ENCODE data around the gene SIGLEC1. TPM values are rescaled to one million over a fixed set of nuclear protein-coding genes. Genes with fewer than 3 reads are reported as not detected.

Gene SIGLEC1
- total RNA-seq, 2 experiments from 2014 or later, result 0.03 TPM; not detected in 1

- Mint-ChIP-seq H3K4me3 (peak overlapping the region; percentile 52), H3K27ac (no peak overlapping the region), H3K27me3 (no peaks in the 10 kb centered on the region), H3K36me3 (ENCODE audit: low read depth) (no peaks in the 10 kb centered on the region), H3K9me3 (no peaks in the 10 kb centered on the region), H3K4me1 (peaks cover 15% of the 10 kb centered on the region)
- ChIA-PET CTCF (interaction anchor here (0.7 to 6.3 kb wide), 13 partner anchors 9 to 333 kb away, joined by 3 to 43 read pairs (median 5); partner anchors contain the start of gene ADISSP), POLR2A (interaction anchor here (0.9 to 1.5 kb wide), 3 partner anchors 16 to 103 kb away, joined by 3 to 4 read pairs (median 3); partner anchors contain the start of gene AP5S1)
- DNase-seq, result no peak
These were observed 40.0 kb upstream of the SIGLEC1 start for GRCh38 chr20:3752386-3752759.

GRCh38 chr20:3751675-3752385, 39.4 kb upstream of the SIGLEC1 start:
- H3K4me1 Mint-ChIP-seq, result peaks cover 15% of the 10 kb centered on the region
- no peaks in the 10 kb centered on the region for H3K9me3 Mint-ChIP-seq
- CTCF ChIA-PET, result interaction anchor here (0.6 to 6.3 kb wide), 7 partner anchors 9 to 333 kb away, joined by 3 to 43 read pairs (median 5); partner anchors contain the start of genes ADISSP and AP5S1
- H3K27me3 Mint-ChIP-seq, result no peaks in the 10 kb centered on the region
- POLR2A ChIA-PET, result interaction anchor here (0.7 to 1.4 kb wide), 3 partner anchors 16 to 189 kb away, joined by 3 read pairs; partner anchors contain the start of genes ADISSP and AP5S1
- peak; percentile 63 for DNase-seq
- H3K27ac Mint-ChIP-seq, result no peak overlapping the region
- no peaks in the 10 kb centered on the region for H3K36me3 Mint-ChIP-seq (ENCODE audit: low read depth)
- peak overlapping the region; percentile 52 for H3K4me3 Mint-ChIP-seq

- no peak for DNase-seq
- Mint-ChIP-seq H3K27me3 (no peaks in the 10 kb centered on the region), H3K4me3 (peak overlapping the region; percentile 21), H3K36me3 (ENCODE audit: low read depth) (no peaks in the 10 kb centered on the region), H3K27ac (no peak overlapping the region), H3K9me3 (no peaks in the 10 kb centered on the region), H3K4me1 (peaks cover 15% of the 10 kb centered on the region)
- POLR2A ChIA-PET, result interaction anchor here (0.7 to 1.4 kb wide), 3 partner anchors 17 to 188 kb away, joined by 3 read pairs; partner anchors contain the start of genes ADISSP and AP5S1
- CTCF ChIA-PET, result interaction anchor here (0.6 to 6.3 kb wide), 7 partner anchors 8 to 191 kb away, joined by 3 to 43 read pairs (median 5); partner anchors contain the start of genes ADISSP and AP5S1
These were observed 38.9 kb upstream of the SIGLEC1 start for GRCh38 chr20:3751305-3751674.

DNA sequence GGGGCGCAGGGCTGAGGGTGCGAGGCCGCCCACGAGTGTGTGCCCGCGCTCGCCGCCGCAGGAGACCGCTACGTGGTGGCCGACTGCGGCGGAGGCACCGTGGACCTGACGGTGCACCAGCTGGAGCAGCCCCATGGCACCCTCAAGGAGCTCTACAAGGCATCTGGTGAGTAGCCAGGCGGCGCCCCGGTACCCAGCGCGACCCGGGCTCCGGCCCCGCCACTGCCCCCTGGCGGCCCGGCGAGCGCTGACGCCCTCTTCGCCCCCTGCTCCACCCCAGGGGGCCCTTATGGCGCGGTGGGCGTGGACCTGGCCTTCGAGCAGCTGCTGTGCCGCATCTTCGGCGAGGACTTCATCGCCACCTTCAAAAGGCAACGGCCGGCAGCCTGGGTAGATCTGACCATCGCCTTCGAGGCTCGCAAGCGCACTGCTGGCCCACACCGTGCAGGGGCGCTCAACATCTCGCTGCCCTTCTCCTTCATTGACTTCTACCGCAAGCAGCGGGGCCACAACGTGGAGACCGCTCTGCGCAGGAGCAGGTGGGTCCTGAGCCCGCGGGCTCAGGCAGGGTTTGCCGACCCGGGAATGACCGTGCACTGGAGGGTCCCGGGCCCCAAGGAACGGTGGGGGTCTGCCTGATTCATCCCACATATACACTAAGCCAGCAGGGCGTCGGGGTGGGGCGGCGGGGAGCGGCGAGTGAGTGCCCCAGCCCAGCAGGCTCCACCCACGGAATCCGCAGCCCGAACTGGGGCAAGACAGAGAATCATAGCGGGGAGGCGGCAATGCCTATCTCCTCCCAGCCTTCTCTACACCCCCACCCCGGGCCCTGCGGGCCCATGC, 37.5 kb upstream of the SIGLEC1 start:
- Mint-ChIP-seq H3K27ac (no peak overlapping the region), H3K4me3 (no peak overlapping the region), H3K36me3 (ENCODE audit: low read depth) (no peaks in the 10 kb centered on the region), H3K9me3 (no peaks in the 10 kb centered on the region), H3K27me3 (no peaks in the 10 kb centered on the region), H3K4me1 (peaks cover 19% of the 10 kb centered on the region)
- POLR2A ChIA-PET, result interaction anchor here (1.5 kb wide), 1 partner anchor 71 kb away, joined by 3 read pairs; the partner anchor contains the start of gene AP5S1
- peak; percentile 47 for DNase-seq
- CTCF ChIA-PET, result interaction anchor here (0.5 to 6.3 kb wide), 12 partner anchors 10 to 73 kb away, joined by 3 to 43 read pairs (median 4); partner anchors contain the start of gene ADISSP

DNA sequence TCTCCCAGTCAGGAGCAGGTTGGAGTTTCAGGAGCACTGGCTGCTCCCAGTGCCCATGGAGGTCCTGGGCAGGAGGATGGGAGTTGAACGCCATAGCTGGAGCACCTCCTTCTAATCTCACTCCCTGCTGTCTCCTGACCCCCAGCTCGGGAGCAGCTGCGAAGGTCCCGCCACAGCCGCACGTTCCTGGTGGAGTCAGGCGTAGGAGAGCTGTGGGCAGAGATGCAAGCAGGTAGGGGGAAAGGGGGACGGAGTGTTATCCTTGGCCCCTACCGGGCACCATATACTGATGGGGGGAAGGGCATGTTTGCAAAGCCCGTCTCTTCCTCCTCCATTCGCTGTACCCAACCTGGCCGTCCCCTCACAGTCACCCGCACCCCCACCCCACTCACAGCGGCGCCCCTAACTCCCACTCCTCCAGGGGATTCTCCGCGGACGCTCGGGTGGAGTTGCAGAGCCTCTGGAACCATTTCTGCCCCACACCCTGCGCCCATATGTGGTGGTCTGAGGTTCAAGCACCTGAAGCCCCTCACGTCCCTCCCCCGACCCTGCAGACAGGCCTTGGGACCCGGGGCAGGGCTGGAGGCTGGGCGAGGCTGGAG, 36.8 kb upstream of the SIGLEC1 start:
- peaks cover 7% of the 10 kb centered on the region for H3K27me3 Mint-ChIP-seq
- H3K27ac Mint-ChIP-seq, result no peak overlapping the region
- no peak for DNase-seq
- H3K9me3 Mint-ChIP-seq, result no peaks in the 10 kb centered on the region
- H3K4me1 Mint-ChIP-seq, result peaks cover 26% of the 10 kb centered on the region
- POLR2A ChIA-PET, result interaction anchor here (1.5 kb wide), 1 partner anchor 71 kb away, joined by 3 read pairs; the partner anchor contains the start of gene AP5S1
- CTCF ChIA-PET, result interaction anchor here (0.5 to 1.6 kb wide), 10 partner anchors 9 to 186 kb away, joined by 3 to 10 read pairs (median 4); partner anchors contain the start of gene ADISSP
- no peak overlapping the region for H3K4me3 Mint-ChIP-seq
- H3K36me3 Mint-ChIP-seq (ENCODE audit: low read depth), result no peaks in the 10 kb centered on the region

GRCh38 chr20:3748073-3748472, 35.7 kb upstream of the SIGLEC1 start:
- H3K4me1 Mint-ChIP-seq, result peaks cover 25% of the 10 kb centered on the region
- POLR2A ChIA-PET, result interaction anchor here (1.1 to 1.5 kb wide), 3 partner anchors 12 to 72 kb away, joined by 3 read pairs; partner anchors contain the start of gene AP5S1
- H3K4me3 Mint-ChIP-seq, result no peak overlapping the region
- H3K9me3 Mint-ChIP-seq, result no peaks in the 10 kb centered on the region
- CTCF ChIA-PET, result interaction anchor here (0.9 to 2.0 kb wide), 5 partner anchors 12 to 185 kb away, joined by 3 to 6 read pairs (median 3); partner anchors contain the start of gene ADISSP
- H3K27me3 Mint-ChIP-seq, result peaks cover 12% of the 10 kb centered on the region
- no peaks in the 10 kb centered on the region for H3K36me3 Mint-ChIP-seq (ENCODE audit: low read depth)
- H3K27ac Mint-ChIP-seq, result no peak overlapping the region
- no peak for DNase-seq

- Mint-ChIP-seq H3K36me3 (ENCODE audit: low read depth) (no peaks in the 10 kb centered on the region), H3K4me1 (peaks cover 21% of the 10 kb centered on the region), H3K27me3 (peaks cover 12% of the 10 kb centered on the region), H3K9me3 (no peaks in the 10 kb centered on the region), H3K27ac (no peak overlapping the region), H3K4me3 (no peak overlapping the region)
- no peak for DNase-seq
- POLR2A ChIA-PET, result interaction anchor here (1.1 to 1.5 kb wide), 3 partner anchors 11 to 40 kb away, joined by 3 to 4 read pairs (median 3); partner anchors contain the start of gene CENPB
- CTCF ChIA-PET, result interaction anchor here (0.9 to 2.0 kb wide), 4 partner anchors 11 to 71 kb away, joined by 3 to 6 read pairs (median 3); partner anchors contain the start of gene ADISSP
These were observed 35.1 kb upstream of the SIGLEC1 start for GRCh38 chr20:3747471-3747870.

- Mint-ChIP-seq H3K4me1 (peaks cover 12% of the 10 kb centered on the region), H3K36me3 (ENCODE audit: low read depth) (no peaks in the 10 kb centered on the region), H3K27ac (no peak overlapping the region), H3K27me3 (peaks cover 12% of the 10 kb centered on the region), H3K4me3 (no peak overlapping the region), H3K9me3 (no peaks in the 10 kb centered on the region)
- POLR2A ChIA-PET, result interaction anchor here (1.3 kb wide), 1 partner anchor 22 kb away, joined by 5 read pairs; the partner anchor contains the start of gene ADISSP
- CTCF ChIA-PET, result interaction anchor here (0.8 to 2.0 kb wide), 7 partner anchors 11 to 146 kb away, joined by 3 to 9 read pairs (median 6); partner anchors contain the start of genes ADISSP and AP5S1
- DNase-seq, result no peak
These were observed 33.3 kb upstream of the SIGLEC1 start for GRCh38 chr20:3745686-3746173.

- peak; percentile 78 for DNase-seq
- peak overlapping the region; percentile 51 for H3K4me3 Mint-ChIP-seq
- H3K4me1 Mint-ChIP-seq, result peaks cover 12% of the 10 kb centered on the region
- H3K9me3 Mint-ChIP-seq, result no peaks in the 10 kb centered on the region
- ChIA-PET POLR2A (interaction anchor here (1.3 kb wide), 1 partner anchor 22 kb away, joined by 5 read pairs; the partner anchor contains the start of gene ADISSP), CTCF (interaction anchor here (0.8 to 1.9 kb wide), 7 partner anchors 11 to 147 kb away, joined by 3 to 9 read pairs (median 4); partner anchors contain the start of gene AP5S1)
- peaks cover 12% of the 10 kb centered on the region for H3K27me3 Mint-ChIP-seq
- no peaks in the 10 kb centered on the region for H3K36me3 Mint-ChIP-seq (ENCODE audit: low read depth)
- no peak overlapping the region for H3K27ac Mint-ChIP-seq
These were observed 32.6 kb upstream of the SIGLEC1 start for GRCh38 chr20:3744806-3745685.

DNA sequence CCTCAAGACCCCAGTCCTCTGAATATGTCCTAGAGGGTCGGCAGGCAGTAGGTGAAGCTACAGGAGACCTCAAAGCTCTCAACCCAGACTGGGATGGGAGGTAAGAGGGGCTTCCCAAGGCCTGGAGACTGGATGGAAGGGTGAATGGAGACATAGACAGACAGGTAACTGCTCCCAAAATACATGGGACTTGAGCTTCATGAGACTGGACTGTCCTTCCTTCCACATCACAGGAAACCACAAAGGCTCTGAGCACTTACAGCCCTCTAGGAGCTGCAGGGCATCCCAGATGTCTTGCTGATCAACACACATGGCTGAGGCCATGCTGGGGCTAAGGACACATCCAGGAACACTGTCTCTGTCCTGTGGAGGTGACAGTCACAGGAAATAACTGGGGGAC, 31.6 kb upstream of the SIGLEC1 start:
- CTCF ChIA-PET, result interaction anchor here (0.6 to 1.9 kb wide), 7 partner anchors 12 to 852 kb away, joined by 3 to 7 read pairs (median 3); no protein-coding TSS in a partner anchor
- POLR2A ChIA-PET, result no interaction called here
- DNase-seq, result no peak
- H3K36me3 Mint-ChIP-seq (ENCODE audit: low read depth), result no peaks in the 10 kb centered on the region
- no peak overlapping the region for H3K27ac Mint-ChIP-seq
- peaks cover 12% of the 10 kb centered on the region for H3K27me3 Mint-ChIP-seq
- H3K4me1 Mint-ChIP-seq, result peaks cover 12% of the 10 kb centered on the region
- no peaks in the 10 kb centered on the region for H3K9me3 Mint-ChIP-seq
- no peak overlapping the region for H3K4me3 Mint-ChIP-seq

GRCh38 chr20:3743251-3743650, 30.9 kb upstream of the SIGLEC1 start:
- Mint-ChIP-seq H3K9me3 (no peaks in the 10 kb centered on the region), H3K27me3 (peaks cover 12% of the 10 kb centered on the region), H3K27ac (no peak overlapping the region), H3K36me3 (ENCODE audit: low read depth) (no peaks in the 10 kb centered on the region), H3K4me3 (no peak overlapping the region), H3K4me1 (peaks cover 12% of the 10 kb centered on the region)
- DNase-seq, result no peak
- CTCF ChIA-PET, result interaction anchor here (0.6 to 1.5 kb wide), 6 partner anchors 8 to 851 kb away, joined by 3 to 5 read pairs (median 4); no protein-coding TSS in a partner anchor
- POLR2A ChIA-PET, result no interaction called here

Measured in activated CD4-positive, alpha-beta memory T cell treated with anti-CD3 and anti-CD28 coated beads, Interleukin-2, amount 10 ng/mL, durations not matched to agents 7 days and 5 days (primary cell).